Retinal pigment epithelial cell (primary cell): ENCODE results near the gene RHBG.

Source experiments
- DNase-seq: peaks from one replicate; pipeline ENCODE4 v3.0.0-alpha.2; 2010; ENCODE audit warnings: low read depth
- H3K4me3 ChIP-seq: 2 replicates; pipeline ENCODE4 v1.5.1; 2011; ENCODE audit warnings: mild to moderate bottlenecking, low read length, control low read depth, moderate library complexity
- CTCF ChIP-seq: conservative IDR thresholded peaks from 2 replicates; pipeline ENCODE4 v1.5.1; 2011; ENCODE audit warnings: low read depth, low read length, control low read depth, inconsistent platforms

RHBG gene

GRCh38 chr1:156417401-156418020, 48.5 kb downstream of the RHBG start:
- DNase-seq, result no peak
- TF ChIP-seq CTCF, result no peak
- H3K4me3 ChIP-seq, result no peak overlapping the region

- no peak for DNase-seq
- H3K4me3 ChIP-seq, result no peak overlapping the region
- no peak for TF ChIP-seq CTCF
These were observed 49.5 kb downstream of the RHBG start for GRCh38 chr1:156418416-156419070.

- TF ChIP-seq CTCF, result peak; percentile 38
- no peak overlapping the region for H3K4me3 ChIP-seq
- no peak for DNase-seq
These were observed 50.8 kb downstream of the RHBG start for GRCh38 chr1:156419854-156420204.

GRCh38 chr1:156420205-156421061, 51.4 kb downstream of the RHBG start:
- H3K4me3 ChIP-seq, result no peak overlapping the region
- no peak for DNase-seq
- no peak for TF ChIP-seq CTCF

GRCh38 chr1:156421062-156421938, 52.3 kb downstream of the RHBG start:
- TF ChIP-seq CTCF, result no peak
- no peak for DNase-seq
- H3K4me3 ChIP-seq, result no peak overlapping the region

GRCh38 chr1:156421939-156422601, 53.1 kb downstream of the RHBG start:
- no peak overlapping the region for H3K4me3 ChIP-seq
- no peak for TF ChIP-seq CTCF
- DNase-seq, result no peak
